Adrenal gland (tissue), 12 donors: ENCODE measurements around the gene HMX2. TPM values are rescaled to one million over a fixed set of nuclear protein-coding genes. Genes with fewer than 3 reads are reported as not detected.

Source experiments
- DNase-seq, 7 donors: peaks; one replicate each; pipeline ENCODE4 v3.0.0-alpha.2; 2019 to 2020
- H3K27ac ChIP-seq, 5 donors: fragments of 200-600 bp; sonication (generic) in 4 of 5; 1 replicate in 3 of 5; 2 replicates in 2 of 5; pipeline versions ENCODE4 v1.5.1 to v1.8.0; 2016 to 2020; ENCODE audit warnings: mild to moderate bottlenecking in 1 of 5
- H3K27me3 ChIP-seq: fragments of 200-600 bp; 2 replicates; pipeline ENCODE4 v1.8.0; 2021
- H3K36me3 ChIP-seq, 2 donors: fragments of 200-600 bp; replicated peaks in 1 of 2; 1 replicate in 1 of 2; 2 replicates in 1 of 2; pipeline versions ENCODE4 v1.5.1 to v1.8.0; 2018 to 2022
- H3K4me1 ChIP-seq, 2 donors: fragments of 200-600 bp; replicated peaks in 1 of 2; 1 replicate in 1 of 2; 2 replicates in 1 of 2; pipeline versions ENCODE4 v1.5.1 to v1.8.0; 2018 to 2021
- H3K4me3 ChIP-seq, 4 donors: fragments of 200-600 bp; sonication (generic) in 3 of 4; one replicate each; pipeline ENCODE4 v1.5.1; 2016 to 2018
- H3K9me3 ChIP-seq, 3 donors: fragments of 200-600 bp; sonication (generic) in 1 of 3; replicated peaks in 1 of 3; 1 replicate in 2 of 3; 2 replicates in 1 of 3; pipeline versions ENCODE4 v1.5.1 to v1.8.0; 2016 to 2021
- CTCF ChIP-seq, 6 experiments: fragments of 450-650 bp in 4 of 6; fragments of 200-600 bp in 2 of 6; sonication (generic) in 1 of 6; IDR thresholded peaks; 1 replicate in 5 of 6; 2 replicates in 1 of 6; pipeline versions ENCODE4 v1.5.1 to v1.8.0; 2016 to 2021; ENCODE audit warnings: antibody characterized with exemption in 6 of 6, mild to moderate bottlenecking in 2 of 6, moderate library complexity in 1 of 6
- POLR2A ChIP-seq, 2 donors: fragments of 450-650 bp; IDR thresholded peaks; one replicate each; pipeline ENCODE4 v1.6.1; 2017; ENCODE audit warnings: antibody characterized with exemption in 2 of 2, mild to moderate bottlenecking in 2 of 2, moderate library complexity in 1 of 2
- WGBS, 4 donors: extraction: QIAGEN DNeasy Blood & Tissue Kit in 2 of 4; methylation state at CpG; one replicate each; pipeline versions ENCODE4 v1.1.5 to v1.1.7; 2013 to 2017; 5-methylcytosine and 5-hydroxymethylcytosine counted together
- intact Hi-C, 2 donors: fragments of 100-400 bp; cut with DNase I; formaldehyde crosslinking; loops; one replicate each; pipeline versions ENCODE4 v1.14.1 to v1.15.0; 2022 to 2023
- polyA plus RNA-seq, 3 donors: library from polyadenylated mRNA; stranded (reverse); fragments of 200-250 nt in 2 of 3; fragments of 350-450 nt in 1 of 3; fragmentation: Illumina TruSeq in 1 of 3; extraction: RNeasy Lipid Tissue Mini Kit (QIAGEN cat#74804) in 1 of 3; gene quantifications; one replicate each; pipeline ENCODE4 v1.2.3, GENCODE V29; 2013 to 2014
- total RNA-seq, 9 donors: library from RNA; depleted of rRNA in 4 of 9; stranded (reverse); fragments of >200 nt in 4 of 9; fragments of 120-200 nt in 1 of 9; fragmentation: NEBNext Ultra II Directional in 1 of 9; extraction: Animal tissue kit (Norgen Biotek cat#: 25700) in 1 of 9; gene quantifications; one replicate each; pipeline versions ENCODE4 v1.1.0 to v1.2.4, GENCODE V29; 2013 to 2023
- donor health status: healthy with polysubstance abuse.
- donor health status: Bipolar disorder and iron deficiency.
- donor health status: DM: yes; HTN: yes; CAD: no.
- donor health status: DM: no; HTN: no; CAD: no.
- donor health status: DM: no; HTN: no; CAD: no.
- donor health status: DM: yes; HTN: yes; CAD: no.

HMX2 gene
- total and polyA plus RNA-seq, 12 donors = not detected

GRCh38 chr10:123187781-123188180 is 39.8 kb downstream of the HMX2 start:
- H3K36me3 ChIP-seq = no peaks in the 10 kb centered on the region
- WGBS, 4 donors = 97 to 98% (median 97%) methylated on average over 5 of the region's 5 CpGs
- H3K27me3 ChIP-seq = no peaks in the 10 kb centered on the region

DNA sequence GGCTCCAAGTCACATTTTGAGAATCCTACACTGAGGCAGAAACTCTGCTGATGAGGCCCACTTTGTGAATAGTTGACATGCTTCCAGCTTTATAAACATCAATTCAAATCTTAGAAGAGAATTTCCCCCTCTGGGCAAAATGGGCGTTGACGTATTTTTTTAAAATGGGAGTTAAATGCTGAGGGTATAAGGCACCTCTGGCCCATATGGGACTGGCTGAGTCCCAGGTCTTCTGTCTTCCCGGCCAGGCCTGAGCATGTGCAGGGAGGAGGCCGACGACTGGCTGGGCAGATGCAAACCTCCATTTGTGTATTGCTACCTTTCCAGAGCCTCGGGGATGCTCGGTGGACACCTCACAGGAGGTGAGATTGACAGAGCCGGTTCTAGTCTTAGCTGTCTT is 44.0 kb downstream of the HMX2 start:
- intact Hi-C loops = no loop called here

More at GRCh38 chr10:123187781-123188180, 39.8 kb downstream of the HMX2 start:
- DNase-seq = no peak
- TF ChIP-seq POLR2A (IDR thresholded peaks at IDR 0.05) (no peak), CTCF (IDR thresholded peaks at IDR 0.05) (no peak)
- no peak overlapping the region for H3K4me3 ChIP-seq
- no peak overlapping the region for H3K27ac ChIP-seq
- intact Hi-C loops = no loop called here
- peaks cover 0 to 6% (median 5%) of the 10 kb centered on the region in 3 donors for H3K9me3 ChIP-seq
- no peaks in the 10 kb centered on the region for H3K4me1 ChIP-seq

GRCh38 chr10:123194056-123194455 is 46.1 kb downstream of the HMX2 start:
- Histone ChIP-seq H3K27ac (no peak overlapping the region), H3K4me3 (no peak overlapping the region), H3K27me3 (no peaks in the 10 kb centered on the region), H3K36me3 (no peaks in the 10 kb centered on the region), H3K9me3 (no peaks in the 10 kb centered on the region), H3K4me1 (no peaks in the 10 kb centered on the region)
- intact Hi-C loops = no loop called here
- TF ChIP-seq POLR2A (IDR thresholded peaks at IDR 0.05) (no peak), CTCF (IDR thresholded peaks at IDR 0.05) (no peak)
- DNase-seq = no peak
- WGBS, 4 donors = 95 to 96% (median 96%) methylated on average over 9 of the region's 9 CpGs

More for the DNA sequence above, 44.0 kb downstream of the HMX2 start:
- no peak for TF ChIP-seq CTCF (IDR thresholded peaks at IDR 0.05)
- TF ChIP-seq POLR2A (IDR thresholded peaks at IDR 0.05) = no peak
- no peak for DNase-seq
- H3K36me3 ChIP-seq = no peaks in the 10 kb centered on the region
- no peaks in the 10 kb centered on the region for H3K4me1 ChIP-seq
- H3K27ac ChIP-seq = no peak overlapping the region
- H3K4me3 ChIP-seq = no peak overlapping the region
- no peaks in the 10 kb centered on the region for H3K27me3 ChIP-seq
- WGBS, 4 donors = 80 to 97% (median 94%) methylated on average over 6 to 8 of the region's 8 CpGs
- no peaks in the 10 kb centered on the region for H3K9me3 ChIP-seq

Other genes starting within 250 kb of the HMX2 start
- gene FAM24A, start 237.5 kb upstream of the HMX2 start, total RNA-seq = not detected
- gene FAM24A, start 237.5 kb upstream of the HMX2 start, polyA plus RNA-seq = not detected
- 10 to 100 TPM in 2 of 9 donors, 1 to 10 TPM in 7; 3.8 to 14.3 (median 6.2) TPM for gene C10orf88, start 193.9 kb upstream of the HMX2 start, total RNA-seq
- 10 to 100 TPM in 1 of 3 donors, 1 to 10 TPM in 2; 5.0 to 10.7 (median 9.1) TPM for gene C10orf88, start 193.9 kb upstream of the HMX2 start, polyA plus RNA-seq
- gene PSTK, start 167.7 kb upstream of the HMX2 start, total RNA-seq = 1 to 10 TPM; 2.1 to 9.0 (median 4.8) TPM
- gene PSTK, start 167.7 kb upstream of the HMX2 start, polyA plus RNA-seq = 1 to 10 TPM; 6.4 to 8.5 (median 7.1) TPM
- gene IKZF5, start 139.3 kb upstream of the HMX2 start, total RNA-seq = 10 to 100 TPM in 5 of 9 donors, 1 to 10 TPM in 4; 3.3 to 20.0 (median 12.6) TPM
- gene IKZF5, start 139.3 kb upstream of the HMX2 start, polyA plus RNA-seq = 10 to 100 TPM in 2 of 3 donors, 1 to 10 TPM in 1; 7.6 to 13.3 (median 11.4) TPM
- gene ACADSB, start 139.1 kb upstream of the HMX2 start, total RNA-seq = 10 to 100 TPM; 21.2 to 94.7 (median 37.7) TPM
- 10 to 100 TPM in 1 of 3 donors, 1 to 10 TPM in 2; 8.3 to 79.4 (median 9.0) TPM for gene ACADSB, start 139.1 kb upstream of the HMX2 start, polyA plus RNA-seq
- 1 to 10 TPM in 1 of 9 donors, not detected in 8; 1.1 TPM for gene HMX3, start 12.2 kb upstream of the HMX2 start, total RNA-seq
- gene HMX3, start 12.2 kb upstream of the HMX2 start, polyA plus RNA-seq = not detected
- 100 to 1,000 TPM in 5 of 9 donors, 10 to 100 TPM in 4; 73.9 to 149 (median 126) TPM for gene BUB3, start 6.3 kb downstream of the HMX2 start, total RNA-seq
- gene BUB3, start 6.3 kb downstream of the HMX2 start, polyA plus RNA-seq = 100 to 1,000 TPM in 1 of 3 donors, 10 to 100 TPM in 2; 23.8 to 167 (median 28.2) TPM